Left hindlimb (tissue), 1 donor: ENCODE measurements around the gene R3HDM2.

Experiments
- DNase-seq: peaks from one replicate; pipeline ENCODE4 v3.0.0-alpha.2; 2018

Gene R3HDM2

DNA sequence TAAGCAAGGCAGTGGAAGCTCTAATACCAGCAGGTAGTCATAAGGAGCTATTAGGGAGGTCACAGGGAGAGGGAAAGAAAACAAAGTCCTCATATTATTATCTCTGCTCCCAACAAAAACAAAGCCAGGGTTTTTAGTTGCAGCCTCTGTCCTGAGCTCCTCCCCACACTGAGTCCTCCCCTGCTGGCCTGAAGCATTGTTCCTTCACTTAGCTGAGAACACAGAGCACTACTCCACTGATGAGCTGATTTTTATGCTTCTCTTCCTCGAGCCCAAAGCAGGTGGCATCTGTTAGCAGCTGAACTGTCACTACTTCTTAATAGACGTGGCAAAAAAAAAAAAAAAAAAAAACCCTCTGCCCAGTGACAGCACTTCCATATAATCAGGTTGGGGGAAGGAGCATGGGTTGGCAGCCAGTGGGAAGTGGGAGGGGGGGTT, 169.4 kb downstream of the R3HDM2 start:
- no peak for DNase-seq

DNA sequence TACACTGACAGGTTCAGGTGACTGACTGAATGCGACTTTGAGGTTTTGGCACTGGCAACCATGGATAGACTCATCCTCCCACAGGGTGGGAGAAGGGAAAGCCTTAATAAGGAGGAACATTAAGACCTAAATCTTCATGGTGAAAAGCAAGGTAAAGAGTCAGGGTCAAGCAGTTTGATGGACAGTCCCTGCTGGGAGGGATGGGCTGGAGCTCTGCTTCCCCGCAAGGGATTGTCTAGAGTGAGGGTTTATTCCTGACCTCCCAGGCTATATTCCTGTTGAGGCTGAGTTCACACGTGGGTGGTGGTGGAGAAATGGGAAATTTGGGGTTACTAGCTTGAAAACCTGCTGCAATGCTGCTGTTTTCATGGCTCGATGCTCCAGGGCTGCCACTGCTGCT, 170.5 kb downstream of the R3HDM2 start:
- DNase-seq, result no peak

DNA sequence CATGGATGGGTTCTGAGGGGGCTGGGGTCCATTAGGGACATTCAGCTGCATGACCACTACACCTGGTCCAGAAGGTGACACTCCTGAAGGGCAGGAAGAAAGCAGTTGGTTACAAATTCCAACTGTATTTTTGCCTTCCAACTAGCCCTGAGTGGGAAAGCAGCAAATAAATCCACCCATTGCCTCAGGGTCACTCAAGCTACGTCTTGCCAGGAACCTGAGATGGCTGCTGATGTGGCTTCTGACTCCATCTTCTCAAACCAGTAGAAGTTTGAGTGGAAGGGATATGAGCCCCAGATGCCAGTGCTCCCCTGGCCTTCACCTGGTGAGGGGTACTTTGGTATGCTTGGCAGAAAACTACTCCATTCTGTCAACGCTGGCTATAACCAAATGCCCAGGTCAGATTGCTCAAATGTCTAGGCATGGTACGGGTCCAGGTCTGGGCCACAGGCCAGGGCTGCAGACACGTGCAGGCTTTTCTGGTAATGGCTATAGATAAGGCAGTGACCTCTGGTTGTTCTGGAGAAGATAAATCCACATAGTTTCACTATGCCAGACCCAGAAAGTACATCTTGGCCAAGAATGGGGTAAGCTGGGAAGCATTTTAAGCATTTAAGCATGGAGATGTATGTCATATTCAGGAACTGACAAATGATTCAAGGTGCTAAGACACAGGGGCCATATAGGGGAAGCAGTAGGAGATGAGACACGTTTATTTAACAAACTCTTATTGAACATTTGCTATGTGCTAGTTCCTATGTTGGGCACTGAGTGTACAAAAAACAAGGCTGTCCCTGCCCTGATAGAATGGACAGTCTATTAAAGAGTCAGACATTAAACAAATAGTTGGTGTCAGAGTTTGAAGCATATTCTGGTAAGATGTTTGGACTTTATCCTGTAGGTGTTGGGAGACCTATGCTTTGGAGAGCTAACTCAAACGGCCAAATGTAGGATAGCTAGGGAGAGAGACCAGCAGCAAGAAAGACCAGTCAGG, 171.6 kb downstream of the R3HDM2 start:
- DNase-seq, result no peak

- DNase-seq, result no peak
Measured at GRCh38 chr12:57255916-57256315, 174.9 kb downstream of the R3HDM2 start.

GRCh38 chr12:57254506-57255280, 176.2 kb downstream of the R3HDM2 start:
- no peak for DNase-seq

DNA sequence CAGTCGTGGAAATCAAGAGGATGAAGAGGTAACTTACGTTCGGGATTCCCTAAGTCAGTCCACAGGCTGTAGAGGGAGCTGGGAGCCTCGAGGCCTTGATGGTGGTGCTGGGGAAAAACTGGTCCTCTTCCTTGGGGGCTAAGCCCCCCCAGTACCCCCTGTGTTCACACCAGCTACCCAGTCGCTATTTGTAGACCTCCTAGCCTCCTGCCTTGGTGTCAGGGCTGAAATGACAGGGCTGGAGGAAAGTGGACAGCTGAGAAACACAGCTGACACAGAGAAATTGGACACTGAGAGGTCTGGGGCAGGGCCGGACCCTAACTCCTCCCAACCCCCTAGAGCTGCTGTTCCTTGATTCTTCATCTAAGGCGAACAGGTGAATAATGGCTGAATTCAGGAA, 179.9 kb downstream of the R3HDM2 start, which contains the start of gene STAC3:
TSS of gene STAC3 (minus strand) at position 232 of the 400 bp plus-strand sequence. CDS start 1,551 bp downstream, outside the sequence.
- DNase-seq, result no peak

- DNase-seq, result no peak
Measured at GRCh38 chr12:57250541-57250940, 180.3 kb downstream of the R3HDM2 start.

DNA sequence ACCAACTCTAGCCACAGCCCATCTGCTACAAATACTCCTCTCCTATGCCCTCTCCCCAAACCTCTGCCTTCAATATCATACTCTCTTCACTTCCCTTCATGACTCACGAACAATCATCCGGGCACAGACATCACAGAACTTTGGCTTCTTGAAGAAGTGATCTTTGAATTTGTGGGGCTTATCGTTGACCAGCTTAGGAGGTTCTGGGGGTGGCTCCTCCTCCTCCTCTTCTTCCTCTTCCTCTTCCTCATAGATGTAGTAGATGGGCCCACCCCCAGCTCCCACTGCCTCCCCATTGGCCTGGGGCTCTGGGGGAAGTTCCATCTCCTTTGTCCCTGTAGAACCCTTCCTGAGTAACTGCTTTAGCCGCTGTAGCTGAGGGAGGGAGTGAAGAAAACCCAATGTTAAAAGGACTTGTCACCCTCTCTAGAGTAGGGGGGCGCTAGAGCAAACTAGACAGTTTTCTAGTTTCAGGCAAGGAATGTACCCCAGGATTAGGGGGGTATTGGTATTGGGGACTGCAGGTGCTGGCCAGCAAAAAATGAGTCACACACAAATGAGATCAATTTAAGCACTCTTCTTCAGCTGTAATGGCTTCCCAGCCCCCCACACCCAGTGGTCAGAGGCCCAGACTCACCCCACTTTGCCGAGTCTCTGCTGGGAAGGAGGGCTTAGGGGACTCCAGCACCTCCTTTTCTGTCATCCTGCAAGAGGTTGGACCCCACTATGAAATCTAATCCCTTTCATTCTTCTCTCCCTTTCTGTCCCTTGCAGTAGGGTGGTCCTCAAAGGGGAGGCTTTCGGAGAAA, 181.7 kb downstream of the R3HDM2 start:
- DNase-seq, result no peak

DNA sequence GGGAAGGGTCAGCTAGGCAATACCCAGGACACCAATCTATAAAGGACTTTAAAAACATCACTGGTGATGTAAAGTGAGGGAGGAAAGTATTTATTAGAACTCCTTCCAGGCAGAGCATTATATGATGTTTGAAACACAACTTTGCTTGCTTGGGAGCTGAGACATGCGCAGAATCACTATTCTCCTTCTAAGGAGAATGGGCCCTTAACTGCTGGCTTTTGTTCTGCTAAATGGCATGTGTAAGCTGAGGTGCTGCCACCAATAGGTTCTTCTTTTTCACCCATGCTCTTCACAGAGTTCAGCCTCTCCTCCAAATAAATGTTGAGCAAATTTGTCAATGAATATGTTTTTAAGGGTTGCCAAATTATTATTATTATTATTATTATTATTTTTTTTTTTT, 183.8 kb downstream of the R3HDM2 start:
- DNase-seq, result no peak

DNA sequence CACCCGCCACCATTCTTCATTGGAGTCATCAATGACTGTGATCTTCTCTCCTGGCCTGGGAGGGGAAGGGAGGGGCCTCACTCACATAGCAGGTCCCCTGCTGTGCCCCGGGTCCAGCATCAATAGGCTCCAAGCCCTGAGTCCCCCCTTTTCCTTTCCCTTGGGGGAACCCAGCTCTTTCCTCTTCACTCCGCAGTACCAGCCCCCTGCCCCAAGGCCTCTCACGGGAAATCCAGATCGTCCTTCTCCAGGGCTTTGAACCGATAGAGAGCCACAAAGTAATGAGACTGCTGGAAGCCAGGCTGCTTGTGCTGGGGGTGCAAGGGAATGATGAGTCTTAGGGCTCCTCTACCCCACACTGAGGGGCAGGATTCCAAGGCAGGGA, 186.5 kb downstream of the R3HDM2 start:
- DNase-seq, result no peak

DNA sequence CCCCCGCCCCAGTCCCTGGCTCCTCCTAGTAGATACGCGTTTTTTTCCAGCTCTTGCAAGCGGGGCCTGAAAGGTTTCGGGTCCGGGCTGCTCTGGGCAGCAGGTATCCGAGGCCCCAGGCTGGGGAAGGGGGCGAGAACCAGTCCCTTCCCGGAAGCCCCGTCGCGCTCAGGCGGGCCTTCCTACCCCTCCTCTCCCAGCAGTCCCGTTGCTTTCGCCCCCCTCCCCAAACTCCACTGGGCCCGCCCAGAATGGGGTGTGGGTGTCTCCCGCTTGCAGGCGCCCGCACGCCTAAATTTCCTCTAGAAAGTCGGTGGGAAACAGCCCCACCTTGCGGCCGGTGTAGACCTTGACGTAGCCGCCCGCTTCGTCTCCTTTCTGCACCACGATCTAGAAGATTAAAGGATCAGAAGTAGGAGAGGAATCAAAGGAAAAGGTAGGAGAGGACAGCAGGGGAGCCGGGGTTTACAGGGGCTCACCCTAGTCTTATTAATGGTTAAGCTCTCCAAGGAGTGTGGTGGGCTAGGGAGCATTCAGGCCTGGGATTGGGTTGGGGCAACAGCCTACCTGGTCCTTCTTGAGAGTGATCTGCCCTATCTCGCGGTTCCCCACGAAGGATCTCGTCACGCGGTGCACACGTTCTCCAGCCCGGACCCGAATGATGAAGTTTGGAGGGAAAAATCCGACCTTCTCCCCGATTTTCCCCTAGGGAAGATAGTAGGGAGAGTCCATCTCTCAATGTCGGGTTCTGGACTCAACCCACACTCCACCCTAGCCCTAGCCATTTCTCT, 187.1 kb downstream of the R3HDM2 start:
- peak; percentile 83 for DNase-seq

GRCh38 chr12:57242691-57243454, 188.0 kb downstream of the R3HDM2 start:
- DNase-seq, result peak; percentile 76

DNA sequence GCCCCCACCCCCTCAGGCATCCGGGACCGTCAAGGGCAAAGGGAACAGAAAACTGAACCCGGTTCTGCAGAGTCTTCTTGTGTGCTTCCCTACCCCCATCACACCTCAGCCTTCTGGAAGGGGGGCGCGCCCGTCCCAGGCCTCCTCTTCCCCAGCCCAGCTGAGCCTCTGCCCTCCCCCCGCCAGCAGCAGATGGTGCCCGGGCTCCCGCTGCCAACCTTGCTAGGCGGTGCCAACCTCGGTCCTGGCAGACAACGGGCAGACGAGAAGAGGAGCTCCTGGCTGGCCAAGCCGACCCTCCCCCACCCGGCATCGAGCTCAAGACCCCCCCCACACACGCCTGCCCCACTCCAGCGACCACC, 188.5 kb downstream of the R3HDM2 start:
- peak; percentile 66 for DNase-seq

DNA sequence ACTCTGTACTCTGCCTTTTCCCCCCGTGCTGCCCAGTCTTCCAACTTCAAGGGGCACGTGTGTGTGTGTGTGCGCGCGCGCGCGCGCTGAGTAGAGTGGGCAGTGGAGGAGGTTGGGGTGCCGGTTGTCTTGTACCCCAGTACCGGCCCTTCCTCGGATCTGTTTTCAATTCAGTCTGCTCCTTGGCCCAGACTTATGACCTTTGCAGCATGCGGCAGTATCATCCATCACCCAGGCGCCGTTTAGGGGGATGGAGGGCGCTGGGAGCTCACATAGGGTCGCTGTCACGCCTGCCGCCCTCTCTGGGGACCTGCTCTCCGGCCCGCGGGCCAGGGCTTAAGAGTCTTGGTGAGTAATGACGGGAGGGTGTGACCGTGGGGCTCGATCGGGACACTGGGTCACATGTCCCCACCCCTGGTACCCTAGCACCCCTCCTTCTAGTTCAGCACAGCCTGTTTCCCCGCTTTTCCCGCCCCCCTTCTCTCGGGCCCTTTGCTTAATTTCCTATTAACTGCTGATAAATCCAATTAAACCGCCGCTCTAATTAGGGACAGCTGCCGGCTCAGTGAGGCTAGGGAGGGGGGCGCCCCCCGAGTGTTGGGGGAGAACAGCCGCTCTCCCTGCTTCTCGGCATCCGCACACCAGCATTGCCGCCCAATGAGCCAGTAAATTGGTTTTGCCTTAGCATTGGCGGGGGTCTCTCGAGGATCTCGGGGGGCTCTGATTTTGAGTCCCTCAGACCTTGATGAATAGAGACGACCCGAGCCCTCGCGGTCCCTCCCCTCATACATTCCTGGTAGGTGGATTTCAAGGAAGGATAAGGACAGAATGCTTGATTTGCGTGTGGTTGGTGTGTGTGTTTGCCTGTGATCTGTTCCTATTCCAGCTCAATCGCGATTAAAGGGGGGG, 189.2 kb downstream of the R3HDM2 start:
- no peak for DNase-seq

- no peak for DNase-seq
Measured at GRCh38 chr12:57240926-57241401, 189.9 kb downstream of the R3HDM2 start.

GRCh38 chr12:57240066-57240921, 190.5 kb downstream of the R3HDM2 start:
- peak; percentile 64 for DNase-seq

DNA sequence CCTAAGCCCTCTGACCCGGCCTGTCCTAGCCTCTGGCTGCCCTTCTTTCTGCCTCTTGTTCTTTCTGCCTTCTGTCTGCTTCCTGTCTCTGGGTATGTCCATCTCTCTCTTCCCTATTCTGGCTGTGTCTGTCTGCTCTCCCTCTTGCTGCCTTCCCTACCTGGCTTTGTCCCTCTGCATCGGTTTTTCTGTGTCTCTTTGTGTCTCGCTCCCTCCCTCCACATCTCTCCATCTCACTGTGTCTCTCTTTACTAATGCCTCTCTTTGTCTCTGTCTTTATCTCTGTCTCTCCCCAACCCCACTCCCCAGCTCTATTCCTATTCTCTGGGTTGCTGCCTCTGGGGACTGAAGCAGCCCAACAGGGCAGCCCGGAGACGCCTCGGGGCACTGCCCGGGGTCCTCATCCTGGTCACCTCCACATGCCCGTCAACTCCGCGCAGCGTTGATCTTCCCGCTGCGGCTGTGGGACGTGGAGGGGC, 191.2 kb downstream of the R3HDM2 start:
- no peak for DNase-seq

DNA sequence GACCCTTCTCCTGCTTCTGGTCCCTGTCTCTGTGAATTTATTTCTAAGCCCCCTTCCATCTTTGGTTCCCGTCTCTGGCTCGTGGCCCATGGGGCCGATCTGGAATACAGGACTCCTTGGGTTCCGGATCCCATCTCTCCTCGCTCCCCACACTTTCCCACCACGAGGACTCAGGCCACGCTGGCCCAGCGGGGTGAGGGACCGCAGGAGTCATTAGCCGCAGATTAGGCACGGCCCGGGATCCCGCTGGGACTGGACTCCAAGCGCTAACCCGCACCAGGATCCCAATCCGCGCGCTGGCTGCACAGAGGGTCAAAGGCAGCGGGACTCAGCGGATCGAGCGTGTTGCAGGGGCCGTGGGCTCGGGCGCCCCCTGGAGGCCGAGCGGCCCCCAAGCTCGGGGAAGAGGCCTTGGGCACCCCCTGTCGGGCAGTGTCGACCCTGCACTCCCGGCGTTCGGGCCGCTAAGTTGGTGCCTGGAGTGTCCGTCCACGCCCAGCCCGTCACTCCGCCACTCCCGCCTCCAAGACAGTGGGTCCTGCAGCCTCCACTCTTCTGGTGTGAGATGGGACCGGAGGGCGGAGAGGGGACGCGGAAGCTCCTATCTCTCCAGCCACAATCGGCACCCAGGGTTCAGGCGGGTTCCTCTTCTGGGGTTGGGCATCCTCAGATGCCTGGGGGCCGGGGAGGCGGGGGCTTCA, 191.8 kb downstream of the R3HDM2 start:
- DNase-seq, result peak; percentile 90
